CD4-positive, alpha-beta memory T cell (primary cell): ENCODE results near the gene SAT2. TPM values are rescaled to one million over a fixed set of nuclear protein-coding genes. Genes with fewer than 3 reads are reported as not detected.
"Not testable (repeated sequence)": the region's sequence is repeated elsewhere in the genome, so short reads cannot be mapped to it uniquely, and the experiment has no call there.

Experiments
- CTCF ChIA-PET: fragments of 350-600 bp; sonication (Branson Sonifier 250); formaldehyde crosslinking; loops from one replicate; lab custom pipeline; 2021; ENCODE audit warnings: inconsistent platforms; ENCODE audit not compliant: partially characterized antibody; lab: Charles Lee
- POLR2A ChIA-PET: fragments of 350-600 bp; sonication (Branson Sonifier 250); formaldehyde crosslinking; loops from one replicate; lab custom pipeline; 2021; ENCODE audit not compliant: partially characterized antibody; lab: Charles Lee
- DNase-seq, 5 donors: peaks; one replicate each; pipeline versions ENCODE4 v3.0.0 to v3.0.0-alpha.2; 2020 to 2022; ENCODE audit warnings: mixed read lengths in 1 of 5
- H3K27ac ChIP-seq: one replicate; pipeline ENCODE4 v1.7.0; 2013; ENCODE audit warnings: low read depth, low read length
- H3K27me3 ChIP-seq: 2 replicates; pipeline ENCODE4 v1.7.0; 2013; ENCODE audit warnings: mild to moderate bottlenecking, low read length, moderate library complexity; ENCODE audit not compliant: insufficient read depth
- H3K36me3 ChIP-seq: 2 replicates; pipeline ENCODE4 v1.7.0; 2013; ENCODE audit warnings: mild to moderate bottlenecking, low read length, moderate library complexity; ENCODE audit not compliant: insufficient read depth
- H3K4me1 ChIP-seq: 2 replicates; pipeline ENCODE4 v1.7.0; 2013; ENCODE audit warnings: mild to moderate bottlenecking, low read length, moderate library complexity; ENCODE audit not compliant: insufficient read depth
- H3K4me3 ChIP-seq, 2 donors: one replicate each; pipeline ENCODE4 v1.7.0; 2013; ENCODE audit warnings: low read length in 2 of 2, mild to moderate bottlenecking in 1 of 2
- H3K9me3 ChIP-seq, 2 donors: one replicate each; pipeline ENCODE4 v1.7.0; 2013; ENCODE audit warnings: low read length in 2 of 2, control low read depth in 1 of 2; ENCODE audit not compliant: control insufficient read depth in 1 of 2
- H3K27ac Mint-ChIP-seq, 7 donors: one replicate each; pipeline ENCODE4 v1.8.0; 2020 to 2021; ENCODE audit warnings: mixed read lengths in 7 of 7, mild to moderate bottlenecking in 6 of 7, inconsistent platforms in 3 of 7, moderate library complexity in 3 of 7
- H3K27me3 Mint-ChIP-seq, 2 donors: one replicate each; pipeline ENCODE4 v1.8.0; 2020 to 2021; ENCODE audit warnings: mixed read lengths in 2 of 2
- H3K36me3 Mint-ChIP-seq, 2 donors: one replicate each; pipeline ENCODE4 v1.8.0; 2020 to 2021; ENCODE audit warnings: mixed read lengths in 2 of 2, inconsistent platforms in 1 of 2, mild to moderate bottlenecking in 1 of 2
- H3K4me1 Mint-ChIP-seq, 4 donors: one replicate each; pipeline ENCODE4 v1.8.0; 2020 to 2021; ENCODE audit warnings: mixed read lengths in 4 of 4, mild to moderate bottlenecking in 1 of 4
- H3K4me3 Mint-ChIP-seq, 8 donors: one replicate each; pipeline ENCODE4 v1.8.0; 2020 to 2021; ENCODE audit warnings: mixed read lengths in 8 of 8, mild to moderate bottlenecking in 7 of 8, moderate library complexity in 6 of 8, inconsistent platforms in 3 of 8
- H3K9me3 Mint-ChIP-seq, 8 donors: one replicate each; pipeline ENCODE4 v1.8.0; 2020 to 2021; ENCODE audit warnings: mixed read lengths in 8 of 8, mild to moderate bottlenecking in 5 of 8, inconsistent platforms in 3 of 8, moderate library complexity in 1 of 8
- intact Hi-C: fragments of 100-400 bp; cut with micrococcal nuclease; formaldehyde crosslinking; loops from one replicate; pipeline ENCODE4 v1.15.1; 2023
- polyA plus RNA-seq, 2 donors: library from polyadenylated mRNA; unstranded; fragments of 300-500 nt; fragmentation: Illumina TruSeq; gene quantifications; one replicate each; pipeline ENCODE4 v1.2.3, GENCODE V29; 2021
- total RNA-seq, 2 experiments: library from RNA; stranded (reverse); gene quantifications; one replicate each; pipeline ENCODE4 v1.2.3, GENCODE V29; 2021

SAT2 gene
- total and polyA plus RNA-seq, 4 experiments from 2014 or later: 27.0 to 76.9 (median 58.3) TPM

DNA sequence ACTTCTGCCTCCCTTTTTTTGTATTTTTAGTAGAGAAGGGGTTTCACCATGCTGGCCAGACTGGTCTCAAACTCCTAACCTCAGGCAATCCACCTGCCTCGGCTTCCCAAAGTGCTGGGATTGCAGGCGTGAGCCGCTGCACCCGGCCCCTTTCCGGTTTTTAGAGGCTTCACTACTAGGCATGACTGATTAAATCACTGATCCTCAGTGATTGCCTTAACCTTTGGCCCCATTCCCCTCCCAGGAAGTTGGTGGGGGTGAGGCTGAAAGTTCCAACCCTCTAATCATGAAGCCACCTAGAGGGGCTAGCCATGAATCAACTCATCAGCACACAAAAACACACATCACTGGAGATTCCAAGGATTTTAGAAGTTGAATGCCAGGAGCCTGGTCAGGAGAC lies 30.1 kb downstream of the SAT2 start:
- H3K9me3 ChIP-seq, H3K4me3 Mint-ChIP-seq, H3K4me1 ChIP-seq, H3K27ac ChIP-seq, DNase-seq, H3K9me3 Mint-ChIP-seq, H3K4me3 ChIP-seq, CTCF ChIA-PET, intact Hi-C loops, H3K27me3 ChIP-seq, H3K4me1 Mint-ChIP-seq, H3K27me3 Mint-ChIP-seq, H3K27ac Mint-ChIP-seq: not testable (repeated sequence)
- peaks cover 72% of the 10 kb centered on the region for H3K36me3 ChIP-seq
- H3K36me3 Mint-ChIP-seq: peaks cover 51 to 66% of the 10 kb centered on the region in 2 donors
- POLR2A ChIA-PET: interaction anchor here (1.1 kb wide), 1 partner anchor 14 kb away, joined by 4 read pairs; no protein-coding TSS in a partner anchor

GRCh38 chr17:7593296-7593695 lies 34.3 kb downstream of the SAT2 start:
- Mint-ChIP-seq H3K9me3 (peaks cover 0 to 4% (median 0%) of the 10 kb centered on the region in 8 donors), H3K4me3 (no peak overlapping the region), H3K36me3 (peaks cover 43 to 60% of the 10 kb centered on the region in 2 donors), H3K27me3 (no peaks in the 10 kb centered on the region), H3K4me1 (peaks cover 0 to 5% (median under 1%) of the 10 kb centered on the region in 4 donors), H3K27ac (peak overlapping the region in 4 of 7 donors; percentile 27 to 85 (median 54))
- DNase-seq: no peak
- no peaks in the 10 kb centered on the region for H3K27me3 ChIP-seq
- H3K4me3 ChIP-seq: no peak overlapping the region
- H3K27ac ChIP-seq: no peak overlapping the region
- H3K4me1 ChIP-seq: peaks cover 8% of the 10 kb centered on the region
- H3K36me3 ChIP-seq: peaks cover 58% of the 10 kb centered on the region
- POLR2A ChIA-PET: interaction anchor here (0.9 to 1.0 kb wide), 2 partner anchors 8 to 13 kb away, joined by 3 to 5 read pairs; no protein-coding TSS in a partner anchor
- no peaks in the 10 kb centered on the region for H3K9me3 ChIP-seq
- intact Hi-C loops: no loop called here
- CTCF ChIA-PET: interaction anchor here (1.2 kb wide), 1 partner anchor 238 kb away, joined by 3 read pairs; no protein-coding TSS in a partner anchor

GRCh38 chr17:7592422-7593021 lies 35.1 kb downstream of the SAT2 start:
- no peak overlapping the region for H3K4me3 Mint-ChIP-seq
- H3K4me1 Mint-ChIP-seq: peaks cover 0 to 5% (median under 1%) of the 10 kb centered on the region in 4 donors
- POLR2A ChIA-PET: no interaction called here
- no peak overlapping the region for H3K27ac Mint-ChIP-seq
- DNase-seq: no peak
- intact Hi-C loops: no loop called here
- Histone ChIP-seq H3K36me3 (peaks cover 61% of the 10 kb centered on the region), H3K4me3 (no peak overlapping the region), H3K9me3 (no peaks in the 10 kb centered on the region), H3K27me3 (no peaks in the 10 kb centered on the region), H3K4me1 (peaks cover 8% of the 10 kb centered on the region), H3K27ac (no peak overlapping the region)
- CTCF ChIA-PET: interaction anchor here (0.7 to 1.2 kb wide), 2 partner anchors 79 to 237 kb away, joined by 3 read pairs; no protein-coding TSS in a partner anchor
- peaks cover 43 to 64% of the 10 kb centered on the region in 2 donors for H3K36me3 Mint-ChIP-seq
- H3K27me3 Mint-ChIP-seq: no peaks in the 10 kb centered on the region
- H3K9me3 Mint-ChIP-seq: peaks cover 0 to 4% (median 0%) of the 10 kb centered on the region in 8 donors

- H3K27ac Mint-ChIP-seq: no peak overlapping the region
- no peaks in the 10 kb centered on the region for H3K27me3 ChIP-seq
- H3K27ac ChIP-seq: no peak overlapping the region
- DNase-seq: no peak
- H3K4me3 ChIP-seq: no peak overlapping the region
- ChIA-PET POLR2A (interaction anchor here (0.9 kb wide), 1 partner anchor 16 kb away, joined by 5 read pairs; no protein-coding TSS in a partner anchor), CTCF (interaction anchor here (0.7 kb wide), 1 partner anchor 78 kb away, joined by 3 read pairs; no protein-coding TSS in a partner anchor)
- peaks cover 8% of the 10 kb centered on the region for H3K4me1 ChIP-seq
- peaks cover 0 to 9% (median under 1%) of the 10 kb centered on the region in 4 donors for H3K4me1 Mint-ChIP-seq
- peaks cover 62% of the 10 kb centered on the region for H3K36me3 ChIP-seq
- peaks cover 38 to 66% of the 10 kb centered on the region in 2 donors for H3K36me3 Mint-ChIP-seq
- no peak overlapping the region for H3K4me3 Mint-ChIP-seq
- intact Hi-C loops: no loop called here
- H3K9me3 ChIP-seq: no peaks in the 10 kb centered on the region
- no peaks in the 10 kb centered on the region for H3K27me3 Mint-ChIP-seq
- peaks cover 0 to 3% (median 0%) of the 10 kb centered on the region in 8 donors for H3K9me3 Mint-ChIP-seq
Measured at GRCh38 chr17:7591596-7591995, 36.0 kb downstream of the SAT2 start.

GRCh38 chr17:7590743-7591142 lies 36.9 kb downstream of the SAT2 start:
- intact Hi-C loops: no loop called here
- Histone ChIP-seq H3K27me3 (no peaks in the 10 kb centered on the region), H3K36me3 (peaks cover 57% of the 10 kb centered on the region), H3K9me3 (no peaks in the 10 kb centered on the region), H3K27ac (no peak overlapping the region), H3K4me3 (no peak overlapping the region), H3K4me1 (peaks cover 10% of the 10 kb centered on the region)
- peaks cover 34 to 60% of the 10 kb centered on the region in 2 donors for H3K36me3 Mint-ChIP-seq
- CTCF ChIA-PET: interaction anchor here (0.8 to 3.1 kb wide), 5 partner anchors 16 to 154 kb away, joined by 3 to 28 read pairs (median 12); partner anchors contain the start of genes TP53 and WRAP53
- H3K9me3 Mint-ChIP-seq: peaks cover 0 to 2% (median 0%) of the 10 kb centered on the region in 8 donors
- peak overlapping the region in 1 of 7 donors; percentile 75 for H3K27ac Mint-ChIP-seq
- POLR2A ChIA-PET: interaction anchor here (1.0 to 9.5 kb wide), 3 partner anchors 18 to 235 kb away, joined by 4 to 220 read pairs (median 7); partner anchors contain the start of gene FXR2
- no peak for DNase-seq
- H3K4me1 Mint-ChIP-seq: peaks cover 0 to 11% (median 3%) of the 10 kb centered on the region in 4 donors
- no peak overlapping the region for H3K4me3 Mint-ChIP-seq
- H3K27me3 Mint-ChIP-seq: no peaks in the 10 kb centered on the region

DNA sequence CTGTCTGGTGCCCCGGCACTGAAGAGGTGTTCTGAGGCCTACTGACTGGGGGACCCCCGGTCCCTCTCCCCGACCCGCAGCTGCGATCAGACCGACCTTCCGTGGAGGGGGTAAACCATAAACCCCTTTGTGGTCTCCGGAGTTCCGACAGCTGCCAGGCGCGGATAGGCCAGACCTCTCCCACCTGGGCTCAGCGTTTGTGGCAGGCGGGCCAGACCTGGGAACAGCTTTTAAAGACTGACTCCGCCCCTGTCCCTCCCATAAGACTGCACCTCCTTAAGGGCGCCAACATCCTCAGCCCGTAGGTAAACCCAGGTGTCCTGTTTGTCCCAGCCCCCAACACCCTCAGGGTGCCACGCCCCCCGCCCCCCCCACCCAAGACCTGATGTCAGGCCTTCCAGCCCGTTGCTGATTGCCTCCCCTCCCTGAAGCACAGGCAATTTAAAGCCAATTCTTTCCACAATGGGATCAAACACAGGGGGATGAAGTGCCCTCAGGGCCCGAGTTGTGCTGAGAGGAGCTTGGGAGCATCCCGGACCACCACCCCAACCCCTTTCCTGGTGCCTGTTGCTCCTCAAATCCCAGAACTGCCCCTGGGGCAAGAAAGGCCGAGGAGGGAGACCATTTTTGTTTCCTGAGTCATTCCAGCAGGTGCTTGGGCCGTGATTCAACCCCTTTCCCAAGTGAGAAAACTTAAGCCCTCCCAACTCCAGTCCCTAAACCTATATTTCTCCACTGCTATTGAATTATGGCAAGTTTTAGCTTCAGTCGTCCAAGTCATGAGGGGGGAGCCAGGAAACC lies 37.5 kb downstream of the SAT2 start, which contains the start of gene SOX15:
TSS of gene SOX15 (minus strand) at position 204 of the 801 bp plus-strand sequence. CDS start 418 bp downstream, outside the sequence.
- H3K36me3 ChIP-seq: peaks cover 50% of the 10 kb centered on the region
- no peak within 1 kb of the TSS for H3K27ac ChIP-seq
- Mint-ChIP-seq H3K27ac (peak within 1 kb of the TSS in 1 of 7 donors; percentile 75), H3K4me1 (peaks cover 1 to 14% (median 5%) of the 10 kb centered on the region in 4 donors), H3K36me3 (peaks cover 29 to 54% of the 10 kb centered on the region in 2 donors), H3K27me3 (no peaks in the 10 kb centered on the region), H3K9me3 (peaks cover 0 to 1% (median 0%) of the 10 kb centered on the region in 8 donors), H3K4me3 (no peak within 1 kb of the TSS)
- H3K27me3 ChIP-seq: no peaks in the 10 kb centered on the region
- POLR2A ChIA-PET: interaction anchor here (0.6 to 9.5 kb wide), 13 partner anchors 17 to 239 kb away, joined by 3 to 220 read pairs (median 4); partner anchors contain the start of genes FXR2, POLR2A, SAT2 and TMEM102
- no peak within 1 kb of the TSS for H3K4me3 ChIP-seq
- H3K9me3 ChIP-seq: no peaks in the 10 kb centered on the region
- no peak for DNase-seq
- H3K4me1 ChIP-seq: peaks cover 16% of the 10 kb centered on the region
- intact Hi-C loops: loop anchor here (1.0 kb wide), 2 partner anchors 29 to 76 kb away; partner anchors contain the start of gene SENP3
- CTCF ChIA-PET: interaction anchor here (0.8 to 3.1 kb wide), 21 partner anchors 12 to 545 kb away, joined by 3 to 28 read pairs (median 6); partner anchors contain the start of genes ACAP1, FXR2, SENP3 and SLC16A11
